Left lung (tissue), 10 donors: ENCODE results near the gene OR13C2. TPM values are rescaled to one million over a fixed set of nuclear protein-coding genes. Genes with fewer than 3 reads are reported as not detected.
"Not testable (repeated sequence)": the region's sequence is repeated elsewhere in the genome, so short reads cannot be mapped to it uniquely, and the experiment has no call there.

Source experiments
- ATAC-seq: fragments of 200-7000 bp; cut with Tn5 transposase; one replicate; pipeline ENCODE4 v1.9.1; 2020; ENCODE audit warnings: moderate library complexity
- DNase-seq, 4 donors: peaks; one replicate each; pipeline ENCODE4 v3.0.0-alpha.2; 2013 to 2020
- H3K27ac ChIP-seq, 2 donors: fragments of 200-600 bp; sonication (generic) in 1 of 2; one replicate each; pipeline versions ENCODE4 v1.5.0 to v1.8.0; 2020 to 2021
- H3K27me3 ChIP-seq, 2 donors: fragments of 200-600 bp; sonication (generic) in 1 of 2; one replicate each; pipeline versions ENCODE4 v1.5.0 to v1.8.0; 2020 to 2021
- H3K36me3 ChIP-seq, 2 donors: fragments of 200-600 bp; sonication (generic) in 1 of 2; one replicate each; pipeline versions ENCODE4 v1.5.0 to v1.8.0; 2020 to 2021
- H3K4me1 ChIP-seq, 2 donors: fragments of 200-600 bp; one replicate each; pipeline ENCODE4 v1.8.0; 2021
- H3K4me3 ChIP-seq, 2 donors: fragments of 200-600 bp; sonication (generic) in 1 of 2; one replicate each; pipeline versions ENCODE4 v1.5.0 to v1.8.0; 2020 to 2021; ENCODE audit warnings: mild to moderate bottlenecking in 1 of 2
- H3K9me3 ChIP-seq, 2 donors: fragments of 200-600 bp; sonication (generic) in 1 of 2; one replicate each; pipeline versions ENCODE4 v1.5.0 to v1.8.0; 2020 to 2021
- intact Hi-C, 2 donors: fragments of 100-400 bp; cut with DNase I; formaldehyde crosslinking; loops; one replicate each; pipeline versions ENCODE4 v1.11.2 to v1.14.2; 2022
- polyA plus RNA-seq, 6 donors: library from polyadenylated mRNA; unstranded; fragments of 120-200 nt; gene quantifications; one replicate each; pipeline ENCODE4 v1.2.1, GENCODE V29; 2013; ENCODE audit not compliant: insufficient read length in 6 of 6
- total RNA-seq, 2 donors: library from RNA; stranded (reverse); fragmentation: NEBNext Ultra II Directional; extraction: Animal tissue kit (Norgen Biotek cat#: 25700); gene quantifications; one replicate each; pipeline ENCODE4 v1.2.1, GENCODE V29; 2021
- TF ChIP-seq, protein P1 (sequence below), 2 donors: fragments of 200-600 bp; sonication (generic) in 1 of 2; IDR thresholded peaks; one replicate each; pipeline versions ENCODE4 v1.5.0 to v1.8.0; 2021; ENCODE audit warnings: antibody characterized with exemption in 2 of 2
- donor health status: DM: no; HTN: yes; CAD: no.
- donor health status: DM: no; HTN: no; CAD: no.

The OR13C2 gene
- total and polyA plus RNA-seq, 8 donors: not detected

DNA sequence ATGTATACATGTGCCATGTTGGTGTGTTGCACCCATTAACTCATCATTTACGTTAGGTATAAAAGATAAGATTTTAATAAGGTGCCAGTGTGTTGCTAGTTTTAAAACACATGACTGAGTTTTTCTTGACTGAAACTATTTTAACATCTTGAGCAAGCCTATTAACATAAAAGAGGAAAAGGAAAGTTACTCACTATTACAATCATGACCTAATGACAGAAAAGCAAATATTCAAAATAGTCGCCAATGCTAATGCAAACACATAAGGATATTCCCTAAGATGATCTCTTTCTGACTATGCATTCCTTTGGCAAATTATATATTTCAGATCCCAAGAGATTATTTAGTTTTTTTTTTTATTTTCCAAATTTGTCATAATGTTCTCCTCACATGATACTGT, 5.8 kb upstream of the OR13C2 start:
- TF ChIP-seq, protein P1, sequence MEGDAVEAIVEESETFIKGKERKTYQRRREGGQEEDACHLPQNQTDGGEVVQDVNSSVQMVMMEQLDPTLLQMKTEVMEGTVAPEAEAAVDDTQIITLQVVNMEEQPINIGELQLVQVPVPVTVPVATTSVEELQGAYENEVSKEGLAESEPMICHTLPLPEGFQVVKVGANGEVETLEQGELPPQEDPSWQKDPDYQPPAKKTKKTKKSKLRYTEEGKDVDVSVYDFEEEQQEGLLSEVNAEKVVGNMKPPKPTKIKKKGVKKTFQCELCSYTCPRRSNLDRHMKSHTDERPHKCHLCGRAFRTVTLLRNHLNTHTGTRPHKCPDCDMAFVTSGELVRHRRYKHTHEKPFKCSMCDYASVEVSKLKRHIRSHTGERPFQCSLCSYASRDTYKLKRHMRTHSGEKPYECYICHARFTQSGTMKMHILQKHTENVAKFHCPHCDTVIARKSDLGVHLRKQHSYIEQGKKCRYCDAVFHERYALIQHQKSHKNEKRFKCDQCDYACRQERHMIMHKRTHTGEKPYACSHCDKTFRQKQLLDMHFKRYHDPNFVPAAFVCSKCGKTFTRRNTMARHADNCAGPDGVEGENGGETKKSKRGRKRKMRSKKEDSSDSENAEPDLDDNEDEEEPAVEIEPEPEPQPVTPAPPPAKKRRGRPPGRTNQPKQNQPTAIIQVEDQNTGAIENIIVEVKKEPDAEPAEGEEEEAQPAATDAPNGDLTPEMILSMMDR (IDR thresholded peaks at IDR 0.05): no peak
- no peak overlapping the region for H3K27ac ChIP-seq
- ATAC-seq (no peak), DNase-seq (no peak)
- intact Hi-C loops: no loop called here
- no peaks in the 10 kb centered on the region for H3K27me3 ChIP-seq
- no peak overlapping the region for H3K4me3 ChIP-seq
- H3K36me3 ChIP-seq: no peaks in the 10 kb centered on the region
- no peaks in the 10 kb centered on the region for H3K9me3 ChIP-seq
- no peaks in the 10 kb centered on the region for H3K4me1 ChIP-seq

- TF ChIP-seq, protein P1 (IDR thresholded peaks at IDR 0.05): no peak
- intact Hi-C loops: no loop called here
- Histone ChIP-seq H3K4me1 (no peaks in the 10 kb centered on the region), H3K27me3 (no peaks in the 10 kb centered on the region), H3K36me3 (no peaks in the 10 kb centered on the region), H3K4me3 (no peak overlapping the region), H3K27ac (no peak overlapping the region), H3K9me3 (no peaks in the 10 kb centered on the region)
- no peak for DNase-seq
- ATAC-seq: no peak
These were observed 2.9 kb upstream of the OR13C2 start for GRCh38 chr9:104608336-104608735.

DNA sequence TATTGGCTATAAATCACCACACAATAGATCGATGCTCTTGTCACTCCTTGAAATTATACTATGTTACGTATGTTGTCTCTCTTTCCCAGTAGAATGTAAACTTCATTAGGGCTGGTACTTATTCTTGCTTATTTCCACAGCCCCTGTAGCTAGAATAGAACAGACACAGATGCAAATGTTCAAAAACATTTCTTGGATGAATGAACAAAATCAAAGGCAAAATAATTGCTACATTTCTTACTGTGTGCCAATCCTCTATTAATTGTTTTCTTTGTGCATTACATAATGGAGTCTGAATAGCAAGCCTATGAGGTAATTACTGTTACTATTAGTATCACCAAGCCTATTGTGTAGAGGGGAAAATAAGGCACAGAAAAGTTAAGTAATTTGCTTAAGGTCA, 725 bp upstream of the OR13C2 start:
- Histone ChIP-seq H3K36me3 (no peaks in the 10 kb centered on the region), H3K9me3 (no peaks in the 10 kb centered on the region), H3K27me3 (no peaks in the 10 kb centered on the region), H3K4me1 (no peaks in the 10 kb centered on the region), H3K27ac (no peak overlapping the region), H3K4me3 (no peak overlapping the region)
- TF ChIP-seq, protein P1 (IDR thresholded peaks at IDR 0.05): no peak
- no peak for ATAC-seq
- DNase-seq: no peak
- intact Hi-C loops: no loop called here

DNA sequence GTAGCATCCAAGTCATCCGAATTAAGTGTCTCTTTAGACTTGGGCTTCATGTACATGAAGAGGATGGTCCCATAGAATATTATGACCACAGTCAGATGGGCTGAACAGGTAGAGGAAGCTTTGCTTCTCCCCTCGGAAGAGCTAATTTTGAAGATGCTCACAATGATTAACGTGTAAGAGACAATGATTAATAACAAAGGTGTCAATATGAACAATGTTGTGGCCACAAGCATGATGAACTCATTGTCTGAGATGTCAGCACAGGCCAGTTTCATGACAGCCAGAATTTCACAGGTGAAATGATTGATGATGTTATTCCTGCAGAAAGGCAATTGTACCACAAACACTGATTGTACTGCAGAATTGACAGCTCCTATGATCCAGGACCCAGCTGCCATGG, 626 bp downstream of the OR13C2 start:
- H3K27ac ChIP-seq: no peak overlapping the region
- TF ChIP-seq, protein P1 (IDR thresholded peaks at IDR 0.05): no peak
- H3K4me1 ChIP-seq: no peaks in the 10 kb centered on the region
- intact Hi-C loops: no loop called here
- ATAC-seq (no peak), DNase-seq (no peak)
- no peaks in the 10 kb centered on the region for H3K9me3 ChIP-seq
- H3K4me3 ChIP-seq: no peak overlapping the region
- H3K27me3 ChIP-seq: no peaks in the 10 kb centered on the region
- H3K36me3 ChIP-seq: no peaks in the 10 kb centered on the region

GRCh38 chr9:104599313-104599712, 6.1 kb downstream of the OR13C2 start, which contains the start of gene OR13C5:
OR13C5 (minus strand) TSS chr9:104599413; CDS start chr9:104599413, 0 bp downstream.
- H3K27ac ChIP-seq, H3K36me3 ChIP-seq, DNase-seq, H3K4me3 ChIP-seq, ATAC-seq, H3K9me3 ChIP-seq, intact Hi-C loops, H3K4me1 ChIP-seq, H3K27me3 ChIP-seq: not testable (repeated sequence)

DNA sequence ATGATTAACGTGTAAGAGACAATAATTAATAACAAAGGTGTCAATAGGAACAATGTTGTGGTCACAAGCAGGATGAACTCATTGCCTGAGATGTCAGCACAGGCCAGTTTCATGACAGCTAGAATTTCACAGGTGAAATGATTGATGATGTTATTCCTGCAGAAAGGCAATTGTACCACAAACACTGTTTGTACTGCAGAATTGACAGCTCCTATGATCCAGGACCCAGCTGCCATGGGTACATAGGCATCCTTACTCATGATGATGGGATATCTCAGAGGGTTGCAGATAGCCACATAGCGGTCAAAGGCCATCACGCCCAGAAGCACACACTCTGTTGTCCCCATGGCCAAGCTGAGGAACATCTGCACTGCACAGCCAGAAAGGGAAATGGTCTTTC, 6.7 kb downstream of the OR13C2 start:
- H3K27me3 ChIP-seq, ATAC-seq, H3K9me3 ChIP-seq, intact Hi-C loops, H3K4me1 ChIP-seq, H3K4me3 ChIP-seq, H3K27ac ChIP-seq, H3K36me3 ChIP-seq, DNase-seq: not testable (repeated sequence)
